GM12865 (cell line): ENCODE data around the gene HADHB.

ENCODE experiments used
- DNase-seq: peaks from one replicate; pipeline ENCODE4 v3.0.0; 2010; ENCODE audit warnings: low read depth
- H3K4me3 ChIP-seq: 2 replicates; pipeline ENCODE4 v1.5.1; 2011; ENCODE audit warnings: mild to moderate bottlenecking, low read depth, low read length, control low read depth
- TF ChIP-seq, protein P1 (sequence below): IDR thresholded peaks from 2 replicates; pipeline ENCODE4 v1.5.1; 2011; ENCODE audit warnings: low read length, control low read depth, low read depth, inconsistent platforms; ENCODE audit not compliant: insufficient read depth; ENCODE audit errors: missing control alignments

HADHB gene

DNA sequence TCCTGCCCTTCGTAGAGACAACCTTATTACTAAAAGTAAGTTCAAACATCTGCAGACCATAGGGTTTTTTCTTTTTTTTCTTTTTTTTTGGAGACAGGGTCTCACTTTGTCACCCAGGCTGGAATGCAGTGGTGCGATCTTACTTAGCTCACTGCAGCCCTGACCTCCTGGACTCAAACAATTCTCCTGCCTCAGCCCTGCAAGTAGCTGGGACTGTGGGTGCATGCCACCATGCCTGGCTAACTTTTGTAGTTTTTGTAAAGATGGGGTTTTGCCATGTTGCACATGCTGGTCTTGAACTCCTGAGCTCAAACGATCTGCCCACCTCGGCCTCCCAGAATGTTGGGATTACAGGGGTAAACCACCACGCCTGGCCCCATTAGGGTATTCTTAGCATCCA is 32.7 kb upstream of the HADHB start:
- no peak overlapping the region for H3K4me3 ChIP-seq
- TF ChIP-seq, protein P1, sequence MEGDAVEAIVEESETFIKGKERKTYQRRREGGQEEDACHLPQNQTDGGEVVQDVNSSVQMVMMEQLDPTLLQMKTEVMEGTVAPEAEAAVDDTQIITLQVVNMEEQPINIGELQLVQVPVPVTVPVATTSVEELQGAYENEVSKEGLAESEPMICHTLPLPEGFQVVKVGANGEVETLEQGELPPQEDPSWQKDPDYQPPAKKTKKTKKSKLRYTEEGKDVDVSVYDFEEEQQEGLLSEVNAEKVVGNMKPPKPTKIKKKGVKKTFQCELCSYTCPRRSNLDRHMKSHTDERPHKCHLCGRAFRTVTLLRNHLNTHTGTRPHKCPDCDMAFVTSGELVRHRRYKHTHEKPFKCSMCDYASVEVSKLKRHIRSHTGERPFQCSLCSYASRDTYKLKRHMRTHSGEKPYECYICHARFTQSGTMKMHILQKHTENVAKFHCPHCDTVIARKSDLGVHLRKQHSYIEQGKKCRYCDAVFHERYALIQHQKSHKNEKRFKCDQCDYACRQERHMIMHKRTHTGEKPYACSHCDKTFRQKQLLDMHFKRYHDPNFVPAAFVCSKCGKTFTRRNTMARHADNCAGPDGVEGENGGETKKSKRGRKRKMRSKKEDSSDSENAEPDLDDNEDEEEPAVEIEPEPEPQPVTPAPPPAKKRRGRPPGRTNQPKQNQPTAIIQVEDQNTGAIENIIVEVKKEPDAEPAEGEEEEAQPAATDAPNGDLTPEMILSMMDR: no peak
- DNase-seq: no peak

DNA sequence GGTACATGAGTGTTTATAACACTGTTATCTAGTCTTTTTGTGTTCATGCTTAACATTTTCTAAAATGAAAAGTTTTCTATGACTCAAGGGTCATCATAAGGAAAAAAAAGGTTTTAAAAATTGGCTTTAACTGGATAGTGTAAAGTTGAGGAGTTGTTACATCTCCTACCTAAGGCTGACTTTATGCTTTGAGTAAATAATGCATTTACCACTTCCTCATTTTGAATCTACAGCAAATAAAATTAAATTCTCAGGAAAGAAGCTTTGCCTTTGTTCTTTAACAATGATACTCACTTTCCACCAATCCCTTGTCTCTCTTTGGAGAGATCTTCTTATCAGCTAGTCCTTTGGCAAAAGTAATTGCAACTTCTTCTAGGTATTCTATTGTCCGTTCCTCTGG is 30.0 kb upstream of the HADHB start:
- TF ChIP-seq, protein P1: no peak
- DNase-seq: no peak
- H3K4me3 ChIP-seq: no peak overlapping the region

DNA sequence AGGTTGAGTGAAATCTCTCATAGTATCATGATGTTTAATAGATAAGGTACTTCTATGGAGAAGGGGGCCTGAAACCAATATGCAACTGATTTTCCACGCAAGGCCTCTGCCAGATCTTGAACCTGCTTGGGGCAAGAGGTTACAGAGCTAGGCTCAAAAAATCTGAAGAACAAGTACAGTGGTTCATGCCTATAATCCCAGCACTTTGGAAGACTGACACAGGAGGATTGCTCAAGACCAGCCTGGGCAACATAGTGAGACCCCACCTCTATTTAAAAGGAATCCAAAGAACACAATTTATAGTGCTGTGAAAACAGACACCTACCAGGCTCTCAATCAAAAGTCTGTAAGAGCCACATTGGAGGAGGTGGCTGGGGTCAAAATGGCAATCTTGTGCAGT is 28.9 kb upstream of the HADHB start:
- TF ChIP-seq, protein P1: no peak
- no peak for DNase-seq
- no peak overlapping the region for H3K4me3 ChIP-seq

DNA sequence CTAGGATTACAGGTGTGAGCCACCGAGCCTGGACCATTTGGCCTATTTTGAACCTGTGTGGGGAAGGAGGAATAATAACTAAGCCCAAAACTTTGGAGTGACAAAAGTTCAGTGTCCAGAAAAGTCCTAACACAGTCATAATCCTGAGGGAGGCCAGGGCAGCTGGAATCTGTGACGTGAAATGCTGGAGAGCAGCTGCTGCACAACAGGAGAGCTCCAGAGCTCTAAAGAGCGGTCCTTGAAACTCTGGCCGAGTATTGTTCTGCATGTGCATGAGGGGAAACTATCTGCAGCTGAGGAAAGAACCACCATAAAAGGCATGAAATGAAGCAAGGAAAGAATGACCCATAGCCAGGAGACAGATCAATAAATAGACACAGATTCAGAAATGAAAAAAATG is 28.2 kb upstream of the HADHB start:
- TF ChIP-seq, protein P1: no peak
- H3K4me3 ChIP-seq: no peak overlapping the region
- DNase-seq: no peak

DNA sequence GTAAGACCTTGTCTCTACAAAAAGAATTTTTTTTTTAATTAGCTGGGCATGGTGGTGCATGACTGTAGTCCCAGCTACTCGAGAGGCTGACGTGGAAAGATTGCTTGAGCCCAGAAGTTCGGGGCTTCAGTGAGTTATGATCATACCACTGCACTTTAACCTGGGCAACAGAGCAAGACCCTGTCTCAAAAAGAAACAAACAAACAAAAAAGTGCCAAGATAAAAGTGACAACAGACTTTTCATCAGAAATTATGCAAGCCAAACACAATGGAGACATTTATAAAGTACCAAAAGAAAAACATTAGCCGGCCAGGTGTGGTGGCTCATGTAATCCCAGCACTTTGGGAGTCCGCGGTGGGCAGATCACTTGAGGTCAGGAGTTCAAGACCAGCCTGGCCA is 27.0 kb upstream of the HADHB start:
- H3K4me3 ChIP-seq: no peak overlapping the region
- DNase-seq: no peak
- TF ChIP-seq, protein P1: no peak

DNA sequence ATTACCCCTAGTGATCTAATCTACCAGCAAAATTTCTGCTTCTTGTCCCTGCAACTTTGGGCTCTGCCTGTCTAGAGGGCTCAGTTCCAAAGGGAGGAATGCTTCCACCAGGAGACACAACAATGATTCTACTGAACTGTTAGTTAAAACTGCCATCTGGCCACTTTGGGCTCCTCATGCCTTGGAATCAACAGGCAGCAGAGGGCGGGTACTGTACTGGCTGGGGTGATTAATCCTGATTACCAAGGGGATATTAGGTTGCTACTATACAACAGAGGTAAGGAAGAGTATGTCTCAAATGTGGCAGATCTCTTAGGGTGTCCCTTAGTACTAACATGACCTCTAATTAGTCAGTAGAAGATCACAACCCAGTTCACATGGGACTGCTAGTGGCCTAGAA is 21.7 kb upstream of the HADHB start:
- no peak overlapping the region for H3K4me3 ChIP-seq
- TF ChIP-seq, protein P1: no peak
- DNase-seq: no peak

DNA sequence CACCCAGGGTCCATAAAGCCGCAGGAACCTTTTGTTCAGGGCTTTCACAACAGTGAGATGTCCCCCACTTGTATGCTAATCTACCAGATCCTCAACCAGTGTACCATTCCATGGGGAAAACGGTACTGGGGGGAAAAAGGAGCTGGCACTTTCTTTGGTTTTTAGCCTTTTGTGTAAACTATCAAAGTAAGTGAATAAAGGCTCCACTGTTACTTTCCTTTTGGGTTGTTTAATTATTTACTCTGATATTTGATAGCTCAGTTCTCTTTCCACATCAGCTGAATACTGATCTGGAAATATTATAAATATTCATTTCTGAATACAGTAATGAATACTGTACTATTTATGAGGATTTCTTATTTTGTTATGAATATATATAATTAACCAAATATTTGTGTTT is 20.6 kb upstream of the HADHB start:
- TF ChIP-seq, protein P1: no peak
- no peak overlapping the region for H3K4me3 ChIP-seq
- no peak for DNase-seq
